DMS153 (cell line): ENCODE data around the gene FBXL16.

Experiments used
- DNase-seq: peaks from one replicate; lab custom pipeline; 2025; lab: John Stamatoyannopoulos, UW

FBXL16 gene

DNA sequence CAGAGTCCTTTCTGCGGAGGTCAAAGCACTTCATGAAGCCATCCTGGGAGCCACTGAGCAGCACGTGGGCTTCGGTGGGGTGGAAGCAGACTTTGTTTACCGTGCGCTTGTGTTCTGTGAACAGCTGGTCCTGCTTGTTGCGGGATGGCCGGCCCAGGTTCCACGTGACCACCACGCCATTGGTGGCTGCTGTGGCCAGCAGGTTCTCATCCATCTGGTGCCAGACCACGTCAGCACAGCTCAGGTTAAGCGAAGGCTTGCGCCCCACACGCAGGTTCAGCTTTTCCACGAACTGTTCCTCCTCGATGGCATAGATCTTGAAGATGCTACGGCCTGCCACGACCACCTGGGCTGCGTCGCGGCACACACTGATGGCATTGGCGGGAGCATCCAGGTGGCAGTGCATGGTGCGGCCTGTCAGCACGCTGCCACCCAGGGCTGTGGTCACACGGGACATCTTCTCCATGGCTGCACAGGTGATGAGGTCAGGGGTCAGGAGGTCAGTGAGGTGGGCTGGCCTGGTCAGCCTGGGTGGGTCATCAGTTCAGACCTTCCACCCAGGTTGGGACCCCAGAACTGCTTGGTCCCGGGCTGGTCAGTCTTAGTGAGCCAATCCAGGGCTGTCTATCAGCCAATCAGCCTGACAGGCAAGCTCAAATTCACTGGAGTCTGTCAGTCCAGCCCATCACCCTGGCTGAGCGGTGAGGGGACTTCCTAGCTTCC, 16.3 kb downstream of the FBXL16 start:
- no peak for DNase-seq

DNA sequence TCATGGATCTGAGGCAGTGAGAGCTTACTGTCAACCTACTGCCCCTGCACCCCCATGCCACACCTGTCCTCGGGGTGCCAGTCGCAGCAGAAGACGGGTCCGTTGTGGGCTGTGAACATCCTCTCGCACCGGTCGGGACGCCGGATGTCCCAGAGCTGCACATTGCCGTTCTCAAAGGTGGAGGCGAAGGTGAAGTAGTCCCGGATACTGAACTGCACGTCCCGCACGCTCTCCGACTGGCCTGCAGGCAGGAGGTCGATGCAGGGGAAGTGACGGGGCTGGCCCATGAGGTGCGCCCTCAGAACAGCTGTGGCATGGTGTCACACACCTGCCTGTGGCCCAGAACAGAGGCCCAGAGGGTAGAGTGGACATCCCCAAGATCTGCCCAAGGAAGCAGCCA, 18.1 kb downstream of the FBXL16 start:
- no peak for DNase-seq

DNA sequence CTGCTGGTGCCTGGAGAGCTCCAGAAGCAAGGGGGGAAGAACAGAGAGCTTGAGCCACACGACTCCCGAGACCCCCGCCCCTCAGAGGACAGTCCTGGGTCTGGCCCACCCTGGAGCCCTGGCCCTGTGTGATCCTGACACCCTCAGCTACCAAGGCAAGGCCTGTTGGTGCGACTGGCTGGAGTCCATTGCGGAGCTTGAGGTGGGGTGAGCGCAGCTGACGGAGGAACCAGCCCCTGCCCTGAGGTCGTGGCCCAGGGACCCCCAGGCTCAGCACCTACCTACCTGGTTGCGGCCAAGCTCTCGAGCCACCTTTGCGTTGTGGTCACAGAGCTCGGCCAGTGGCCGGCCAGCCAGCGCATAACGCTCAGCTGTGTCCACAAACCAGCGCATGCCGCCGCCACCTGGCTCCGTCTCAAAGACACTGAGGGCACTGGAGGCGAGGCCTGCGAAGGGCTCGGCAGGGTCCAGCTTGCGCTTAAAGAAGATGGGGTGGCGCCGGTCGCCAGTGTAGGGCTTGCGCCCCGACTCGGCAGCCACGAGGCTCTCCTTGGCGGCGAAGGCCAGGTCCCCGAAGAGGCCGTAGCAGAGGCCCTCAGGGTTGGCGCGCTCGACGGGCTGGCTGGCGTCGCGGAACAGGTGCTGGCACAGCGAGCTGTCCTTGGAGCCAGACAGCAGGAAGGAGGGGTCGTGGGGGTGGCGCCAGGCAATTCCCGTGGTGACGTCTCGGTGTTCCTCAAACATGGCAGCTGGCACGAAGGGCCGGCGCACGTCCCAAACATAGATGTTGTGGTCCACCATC, 18.9 kb downstream of the FBXL16 start:
- no peak for DNase-seq

DNA sequence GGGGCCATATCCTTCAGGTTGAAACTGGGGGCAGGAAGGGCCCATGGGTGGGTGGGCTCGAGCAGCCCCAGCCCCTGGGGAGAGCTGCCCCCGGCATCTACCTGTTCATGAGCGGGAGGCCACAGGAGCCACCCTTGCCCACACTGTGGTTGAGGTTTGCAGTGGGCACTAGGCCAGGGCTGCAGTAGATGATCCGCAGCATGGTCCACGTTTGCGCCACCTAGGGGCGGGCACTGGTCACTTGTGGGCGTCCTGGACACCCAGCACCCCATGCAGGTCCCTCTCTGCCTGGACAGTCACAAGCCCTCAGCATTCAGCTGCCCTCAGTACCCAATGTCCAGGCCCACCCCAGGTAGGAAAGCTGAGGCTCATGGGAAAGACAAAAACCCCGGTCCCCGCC, 19.6 kb downstream of the FBXL16 start:
- DNase-seq: peak; percentile 49

DNA sequence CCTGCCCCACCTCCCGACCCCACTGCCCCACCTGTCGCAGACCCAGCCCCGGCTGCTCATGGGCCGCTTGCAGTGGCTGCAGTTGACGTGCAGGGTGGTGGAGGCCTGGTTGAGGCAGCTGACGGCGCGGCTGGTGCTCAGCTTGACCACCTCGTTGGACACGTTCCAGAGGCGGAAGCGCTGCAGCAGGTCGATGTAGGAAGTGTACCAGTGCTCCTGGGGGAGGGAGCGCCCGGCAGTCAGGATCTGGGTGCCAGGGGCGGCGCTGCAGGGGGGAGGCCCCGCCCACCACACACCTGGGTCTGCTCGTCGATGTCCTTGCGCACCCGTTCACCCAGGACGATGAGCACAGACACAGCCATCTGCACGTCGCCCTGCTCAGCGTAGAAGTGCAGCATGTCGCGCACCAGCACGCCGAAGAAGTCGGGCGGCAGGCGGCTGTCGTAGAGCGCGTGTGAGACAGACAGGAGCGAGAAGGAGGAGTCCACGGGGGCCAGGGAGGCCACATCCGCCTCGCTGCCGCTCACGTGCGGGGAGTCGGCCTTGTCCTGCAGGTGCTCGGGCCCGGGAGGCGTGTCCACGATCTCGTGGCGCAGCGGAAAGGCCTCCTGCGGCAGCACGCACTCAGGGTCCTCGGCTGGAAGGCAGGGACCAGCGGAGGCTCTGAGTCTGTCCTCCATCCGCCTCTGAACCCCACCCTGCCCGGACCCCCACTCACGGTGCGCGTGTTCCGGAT, 20.5 kb downstream of the FBXL16 start:
- peak; percentile 86 for DNase-seq

DNA sequence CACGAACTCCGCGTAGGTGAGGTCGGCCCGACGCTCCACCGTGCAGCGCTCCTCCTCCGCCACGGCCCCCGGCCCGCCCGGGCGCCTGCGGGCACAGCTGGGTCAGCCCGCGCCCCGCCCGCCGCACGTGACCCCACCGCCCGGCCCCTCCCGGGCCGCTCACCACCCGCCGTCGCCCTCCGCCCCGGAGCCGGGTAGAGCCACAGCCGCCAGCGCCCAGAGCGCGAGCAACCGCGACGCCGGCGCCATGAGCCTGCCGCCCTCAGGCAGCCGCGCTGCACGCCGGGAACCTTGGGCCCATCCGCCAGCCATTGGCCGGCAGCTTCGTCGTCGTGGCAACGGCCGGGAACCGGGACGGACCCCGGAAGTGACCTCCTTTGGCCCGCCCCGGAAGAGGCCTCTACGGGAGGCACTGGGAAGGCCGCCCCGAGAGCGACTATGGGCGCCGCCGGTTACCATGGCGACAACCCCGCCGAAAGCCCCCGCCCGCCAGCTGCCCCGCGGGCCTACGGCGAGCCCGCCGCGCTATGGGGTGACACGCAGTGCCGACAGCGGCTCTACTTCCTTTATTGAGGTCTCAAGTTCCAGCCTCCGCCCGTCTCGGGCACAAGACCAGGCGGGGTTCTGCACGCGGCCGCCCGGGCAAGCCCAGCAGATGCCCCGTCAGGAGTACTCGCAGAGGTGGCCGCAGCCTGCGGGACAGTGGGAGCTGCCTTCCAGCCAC, 21.4 kb downstream of the FBXL16 start, which contains the start of gene JMJD8:
Gene JMJD8, minus strand, starts transcription at position 264 of the 724 bp plus-strand sequence. Its CDS starts 15 bp downstream, at position 249.
- peak; percentile 96 for DNase-seq

DNA sequence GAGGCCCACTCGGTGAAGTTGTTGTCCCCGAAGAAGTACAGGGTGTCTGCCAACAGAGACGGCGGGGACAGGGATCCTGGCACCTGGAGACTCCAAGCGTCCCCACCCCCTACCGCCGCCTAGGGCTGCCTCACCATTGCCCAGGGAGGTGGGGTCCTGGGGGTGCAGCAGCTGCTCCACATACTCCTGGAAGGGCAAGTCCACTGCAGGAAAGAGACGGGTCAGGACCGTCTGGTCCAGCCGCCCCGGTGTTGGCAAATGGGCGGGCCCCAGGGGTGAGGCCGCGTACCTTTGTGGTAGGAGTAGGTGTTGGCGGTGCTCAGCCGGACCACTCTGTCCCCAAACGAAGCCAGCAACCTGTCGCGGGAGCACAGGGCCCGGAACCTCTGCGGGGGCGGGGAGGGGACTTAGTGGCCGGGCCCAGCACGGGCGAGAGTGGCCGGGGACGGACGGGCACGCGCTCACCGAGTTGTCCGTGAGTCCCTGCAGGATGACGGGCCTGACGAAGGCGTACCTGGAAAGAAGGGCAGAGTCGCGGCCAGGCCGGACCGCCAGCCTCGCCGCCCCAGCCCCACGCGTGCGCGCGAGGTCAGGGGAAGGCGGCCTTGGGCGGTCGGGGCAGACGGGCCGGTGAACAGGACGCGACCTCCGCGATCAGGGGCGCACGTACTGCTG, 22.1 kb downstream of the FBXL16 start:
- no peak for DNase-seq

DNA sequence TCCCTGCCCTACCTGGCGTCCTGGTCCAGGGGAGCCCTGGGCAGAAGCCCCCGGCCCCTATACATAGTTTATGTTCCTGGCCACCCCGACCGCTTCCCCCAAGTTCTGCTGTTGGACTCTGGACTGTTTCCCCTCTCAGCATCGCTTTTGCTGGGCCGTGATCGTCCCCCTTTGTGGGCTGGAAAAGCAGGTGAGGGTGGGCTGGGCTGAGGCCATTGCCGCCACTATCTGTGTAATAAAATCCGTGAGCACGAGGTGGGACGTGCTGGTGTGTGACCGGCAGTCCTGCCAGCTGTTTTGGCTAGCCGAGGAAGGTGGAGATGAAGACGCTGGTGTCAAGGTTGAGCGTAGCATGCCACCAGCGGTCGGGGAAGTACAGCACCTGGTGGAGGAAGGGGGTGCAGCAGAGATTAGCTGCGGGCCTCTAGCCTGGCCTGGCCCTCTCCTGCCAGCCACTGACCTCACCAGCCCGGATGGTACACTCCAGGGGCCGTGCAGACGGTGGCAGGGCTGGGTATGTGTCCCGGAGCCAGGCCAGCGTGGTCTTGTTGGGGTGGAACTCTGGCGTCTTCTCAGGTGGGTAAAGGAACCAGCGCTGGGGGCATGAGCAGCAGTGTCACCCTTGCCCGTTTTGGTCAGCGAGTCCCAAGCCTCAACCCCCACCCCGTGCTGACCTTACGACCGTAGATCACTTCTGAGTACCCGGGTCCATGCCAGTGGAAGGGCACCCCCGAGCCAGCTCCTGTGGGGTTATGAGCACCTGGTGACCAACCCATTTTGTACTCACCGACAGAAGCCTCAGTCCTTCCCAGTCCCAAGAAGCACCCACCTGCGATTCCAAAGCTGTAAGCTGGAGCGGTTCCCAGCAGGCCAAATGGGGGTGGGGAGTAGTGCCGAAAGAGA, 22.9 kb downstream of the FBXL16 start:
- no peak for DNase-seq

DNA sequence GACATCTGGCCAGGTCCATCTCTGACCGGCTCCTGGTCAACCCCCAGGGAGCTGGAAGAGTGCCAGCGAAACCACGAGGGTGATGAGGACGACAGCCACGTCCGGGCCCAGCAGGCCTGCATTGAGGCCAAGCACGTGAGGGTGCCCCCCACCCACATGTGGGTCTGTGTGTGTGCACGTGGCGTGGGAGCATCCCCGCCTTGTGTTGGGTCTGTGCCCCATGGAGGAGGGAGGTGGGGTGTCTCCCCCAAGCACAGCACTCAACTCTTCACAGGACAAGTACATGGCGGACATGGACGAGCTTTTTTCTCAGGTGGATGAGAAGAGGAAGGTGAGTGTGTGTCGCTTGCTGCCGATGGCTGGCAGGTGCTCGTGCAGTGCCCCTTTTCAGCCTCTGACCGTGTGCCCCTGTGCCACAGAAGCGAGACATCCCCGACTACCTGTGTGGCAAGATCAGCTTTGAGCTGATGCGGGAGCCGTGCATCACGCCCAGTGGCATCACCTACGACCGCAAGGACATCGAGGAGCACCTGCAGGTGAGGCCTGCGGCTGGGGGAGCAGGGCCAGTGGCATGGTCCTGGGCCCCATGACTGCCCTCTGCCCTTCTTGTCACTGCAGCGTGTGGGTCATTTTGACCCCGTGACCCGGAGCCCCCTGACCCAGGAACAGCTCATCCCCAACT, 23.7 kb downstream of the FBXL16 start:
- DNase-seq: no peak

DNA sequence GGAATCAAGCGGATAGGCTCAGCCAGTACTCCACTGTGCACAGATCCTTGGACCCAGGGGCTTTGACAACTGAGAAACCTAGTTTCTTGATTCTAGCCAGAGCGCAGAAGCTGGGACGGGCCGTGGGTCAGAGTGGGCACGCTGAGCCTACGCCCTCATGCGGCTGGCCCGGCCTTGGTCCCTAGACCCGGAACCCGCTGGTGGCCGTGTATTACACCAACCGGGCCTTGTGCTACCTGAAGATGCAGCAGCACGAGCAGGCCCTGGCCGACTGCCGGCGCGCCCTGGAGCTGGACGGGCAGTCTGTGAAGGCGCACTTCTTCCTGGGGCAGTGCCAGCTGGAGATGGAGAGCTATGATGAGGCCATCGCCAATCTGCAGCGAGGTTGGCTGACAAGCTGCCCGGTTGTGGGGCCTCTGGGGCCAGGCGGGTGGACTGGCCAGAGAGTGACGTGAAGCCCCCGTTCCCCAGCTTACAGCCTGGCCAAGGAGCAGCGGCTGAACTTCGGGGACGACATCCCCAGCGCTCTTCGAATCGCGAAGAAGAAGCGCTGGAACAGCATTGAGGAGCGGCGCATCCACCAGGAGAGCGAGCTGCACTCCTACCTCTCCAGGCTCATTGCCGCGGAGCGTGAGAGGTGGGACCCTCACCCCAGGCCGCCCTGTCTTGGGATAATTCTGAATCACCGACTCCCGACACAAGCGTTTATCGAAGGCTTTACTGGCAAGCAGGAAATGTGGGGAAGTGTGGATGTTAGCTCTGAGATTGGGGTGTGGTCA, 24.4 kb downstream of the FBXL16 start:
- DNase-seq: no peak

DNA sequence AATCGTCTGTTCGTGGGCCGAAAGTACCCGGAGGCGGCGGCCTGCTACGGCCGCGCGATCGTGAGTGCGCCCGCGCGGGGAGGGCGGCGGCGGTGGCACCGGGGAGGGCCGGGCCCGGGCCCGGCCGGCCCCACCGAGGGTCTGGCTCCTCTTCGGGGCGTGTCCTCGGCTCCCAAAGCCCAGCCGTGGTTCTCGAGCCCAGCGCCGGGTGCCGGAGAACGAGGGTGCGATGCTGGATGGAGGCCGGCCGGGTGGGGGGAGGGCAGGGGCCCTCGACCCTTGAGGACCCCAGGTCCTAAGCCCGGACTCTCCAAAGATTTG, 25.0 kb downstream of the FBXL16 start:
- no peak for DNase-seq

DNA sequence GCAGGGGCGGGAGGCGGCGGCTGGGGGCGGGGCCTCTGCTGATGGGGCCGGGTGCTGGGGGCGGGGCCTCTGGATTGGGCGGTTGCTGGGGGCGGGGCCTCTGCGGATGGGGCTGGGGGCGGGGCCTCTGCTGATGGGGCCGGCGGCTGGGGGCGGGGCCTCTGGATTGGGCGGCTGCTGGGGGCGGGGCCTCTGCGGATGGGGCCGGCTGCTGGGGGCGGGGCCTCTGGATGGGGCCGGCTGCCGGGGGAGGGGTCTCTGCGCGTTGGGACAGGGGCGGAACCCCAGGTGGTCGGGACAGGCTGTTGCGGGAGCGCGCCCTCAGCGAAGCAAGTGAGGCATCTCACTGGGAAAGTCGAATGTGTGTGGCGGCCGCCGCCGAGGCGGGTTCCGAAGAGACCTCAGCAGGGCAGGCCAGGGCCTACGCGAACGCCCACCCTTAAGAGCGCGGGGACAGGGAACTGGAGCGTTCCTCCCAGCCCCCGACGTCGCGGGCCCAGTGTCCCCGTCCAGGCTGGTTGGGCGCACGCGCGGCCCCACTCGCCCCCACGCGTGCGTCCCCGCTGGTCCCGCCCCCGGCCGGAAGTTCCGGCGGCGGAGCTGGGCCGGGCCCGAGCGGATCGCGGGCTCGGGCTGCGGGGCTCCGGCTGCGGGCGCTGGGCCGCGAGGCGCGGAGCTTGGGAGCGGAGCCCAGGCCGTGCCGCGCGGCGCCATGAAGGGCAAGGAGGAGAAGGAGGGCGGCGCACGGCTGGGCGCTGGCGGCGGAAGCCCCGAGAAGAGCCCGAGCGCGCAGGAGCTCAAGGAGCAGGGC, 25.6 kb downstream of the FBXL16 start, which contains the start of gene STUB1:
Gene STUB1, plus strand, starts transcription at position 597 of the 811 bp plus-strand sequence. Its CDS starts 116 bp downstream, at position 713.
- peak; percentile 56 for DNase-seq

DNA sequence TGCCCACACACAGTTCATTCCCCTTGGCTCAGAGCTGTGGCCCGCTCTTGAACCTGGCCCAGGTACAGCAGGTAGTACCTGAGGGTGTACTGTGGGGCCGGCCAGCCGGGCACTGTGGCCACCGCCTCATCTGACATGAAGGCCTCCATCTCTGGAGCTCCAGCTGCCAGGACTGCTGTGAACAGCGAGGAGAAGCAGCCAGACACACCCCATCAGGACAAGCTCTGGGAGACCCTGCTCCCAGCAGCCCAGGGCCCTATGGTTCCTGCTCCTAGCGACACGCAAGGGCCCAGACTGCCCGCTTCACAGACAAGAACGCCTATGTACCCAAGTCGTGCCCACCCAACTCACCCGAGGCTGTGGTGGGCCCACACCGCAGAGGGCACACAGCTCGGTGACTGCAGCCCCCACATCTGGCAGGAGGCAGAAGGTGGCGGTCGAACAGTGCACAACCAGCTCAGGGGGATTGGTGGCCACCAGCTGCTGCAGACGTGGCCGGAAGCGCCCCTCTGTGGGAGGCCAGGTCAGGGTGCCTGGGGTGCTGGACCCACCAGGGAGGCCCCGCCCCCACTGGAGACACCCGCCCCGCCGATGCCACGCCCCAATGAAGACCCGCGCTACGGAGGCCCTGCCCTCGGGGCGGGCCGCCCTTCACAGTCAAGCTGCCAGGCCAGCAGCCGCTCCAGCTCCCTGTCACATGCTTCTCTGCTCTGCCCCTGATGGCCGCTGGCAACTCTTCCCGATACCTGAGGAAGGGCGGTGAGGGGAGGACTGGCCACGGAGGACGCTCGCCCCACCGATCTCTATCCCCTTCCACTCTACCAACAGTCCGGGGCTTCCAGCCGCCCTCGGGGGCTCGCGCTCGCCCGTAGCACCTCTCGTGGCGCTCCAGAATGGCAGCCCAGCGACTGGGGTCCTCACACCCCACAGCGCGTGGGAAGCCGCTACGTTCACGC, 26.5 kb downstream of the FBXL16 start:
- peak; percentile 72 for DNase-seq

DNA sequence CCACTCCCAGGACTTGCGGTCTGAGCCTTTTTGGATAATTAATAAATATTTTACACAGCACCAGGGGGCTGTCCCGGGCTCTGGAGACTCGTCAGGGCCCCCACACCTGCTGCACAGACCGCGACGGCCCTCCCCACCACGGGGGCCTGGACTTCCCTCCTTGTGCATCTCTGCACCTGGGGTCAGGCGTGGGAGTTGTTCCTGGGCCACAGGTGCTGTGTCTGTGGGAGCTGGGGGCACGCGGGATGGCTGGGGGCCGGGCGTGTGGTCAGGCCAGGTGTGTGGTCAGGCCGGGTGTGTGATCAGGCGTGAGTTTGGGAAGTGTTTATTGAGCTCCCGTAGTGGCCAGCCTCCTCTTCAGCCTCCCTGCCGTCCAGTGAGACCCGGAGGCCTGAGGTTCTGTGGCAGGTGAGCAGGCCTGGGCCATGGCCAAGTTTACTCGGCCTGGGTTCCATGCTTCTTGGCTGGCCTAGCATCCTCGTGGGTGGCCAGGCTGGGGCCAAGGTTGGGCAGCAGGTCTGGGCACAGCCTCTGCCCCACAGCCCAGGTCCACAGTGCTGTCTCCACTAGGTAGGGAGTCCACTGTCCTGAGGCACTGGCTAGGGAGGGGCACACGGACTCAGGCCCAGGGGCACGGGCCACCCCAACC, 27.3 kb downstream of the FBXL16 start:
- no peak for DNase-seq

DNA sequence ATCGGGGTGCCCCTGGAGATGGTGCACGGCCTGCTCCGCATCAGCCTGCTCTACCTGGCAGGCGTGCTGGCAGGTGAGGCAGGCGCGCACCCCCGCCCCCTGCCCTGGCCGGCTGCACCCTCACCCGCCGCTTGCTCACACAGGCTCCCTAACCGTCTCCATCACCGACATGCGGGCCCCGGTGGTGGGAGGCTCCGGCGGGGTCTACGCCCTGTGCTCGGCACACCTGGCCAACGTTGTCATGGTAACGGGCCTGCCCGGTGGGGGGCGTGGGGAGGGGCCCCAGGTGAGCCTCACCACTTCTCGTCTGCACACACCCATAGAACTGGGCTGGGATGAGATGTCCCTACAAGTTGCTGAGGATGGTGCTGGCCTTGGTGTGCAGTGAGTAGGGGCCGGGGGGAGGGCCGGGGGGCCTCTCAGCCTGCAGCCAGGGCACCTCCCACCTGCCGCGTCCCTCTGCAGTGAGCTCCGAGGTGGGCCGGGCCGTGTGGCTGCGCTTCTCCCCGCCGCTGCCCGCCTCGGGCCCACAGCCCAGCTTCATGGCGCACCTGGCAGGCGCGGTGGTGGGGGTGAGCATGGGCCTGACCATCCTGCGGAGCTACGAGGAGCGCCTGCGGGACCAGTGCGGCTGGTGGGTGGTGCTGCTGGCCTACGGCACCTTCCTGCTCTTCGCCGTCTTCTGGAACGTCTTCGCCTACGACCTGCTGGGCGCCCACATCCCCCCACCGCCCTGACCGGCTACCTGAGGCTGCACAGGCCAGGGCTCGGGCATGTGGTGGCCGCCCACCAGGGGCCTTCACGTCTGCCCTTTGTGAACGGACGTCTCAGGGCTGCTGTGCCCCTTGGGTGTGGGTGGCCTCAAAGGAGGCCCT, 28.0 kb downstream of the FBXL16 start:
- peak; percentile 44 for DNase-seq
